Activated T-cell treated with anti-CD3 and anti-CD28 coated beads for 1 hour (primary cell): ENCODE measurements around the gene CDH13.

Experiments used
- DNase-seq: peaks from one replicate; pipeline ENCODE4 v3.0.0-alpha.2; 2020; ENCODE audit warnings: low read depth

Gene CDH13

DNA sequence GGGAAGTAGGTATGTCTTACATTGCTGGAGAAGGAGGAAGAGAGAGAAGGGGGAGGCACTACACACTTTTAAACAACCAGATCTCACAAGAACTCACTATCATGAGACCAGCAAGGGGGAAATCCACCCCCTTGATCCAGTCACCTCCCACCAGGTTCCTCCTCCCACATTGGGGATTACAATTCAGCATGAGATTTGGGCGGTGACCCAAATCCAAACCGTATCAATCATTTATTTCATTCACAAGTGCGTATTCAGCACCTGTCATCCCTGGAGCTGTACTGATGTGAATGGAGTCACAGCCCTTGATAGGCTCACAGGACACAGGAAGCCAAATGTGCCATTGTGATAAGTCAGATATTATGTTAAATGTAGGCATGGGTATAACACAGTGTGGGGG, 952.7 kb downstream of the CDH13 start:
- no peak for DNase-seq

DNA sequence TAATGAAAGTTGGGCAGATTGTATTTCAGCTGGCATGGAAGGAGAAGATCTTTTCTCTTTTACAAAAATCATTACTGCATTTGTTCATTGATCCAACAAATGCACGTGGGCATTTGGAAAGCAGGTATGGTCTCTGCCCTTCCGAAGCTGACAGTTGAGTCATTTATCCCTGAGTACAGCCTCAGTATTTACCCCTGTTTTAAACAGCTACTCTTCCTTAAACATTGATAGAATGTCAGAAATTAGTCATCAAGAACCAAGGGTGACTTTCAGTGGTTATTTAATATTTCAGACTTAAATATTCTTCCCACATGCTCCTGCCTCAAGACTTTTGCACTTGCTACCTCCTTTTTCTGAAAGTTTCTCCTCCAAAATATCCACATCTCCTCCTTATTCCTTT, 954.3 kb downstream of the CDH13 start:
- no peak for DNase-seq

- DNase-seq = no peak
Observed at GRCh38 chr16:83581994-83582747, 955.4 kb downstream of the CDH13 start.

GRCh38 chr16:83586036-83586435, 959.3 kb downstream of the CDH13 start:
- DNase-seq = no peak

- no peak for DNase-seq
Observed at GRCh38 chr16:83586461-83587200, 959.9 kb downstream of the CDH13 start.

- no peak for DNase-seq
Observed at GRCh38 chr16:83587201-83587600, 960.4 kb downstream of the CDH13 start.

GRCh38 chr16:83588070-83588469, 961.3 kb downstream of the CDH13 start:
- DNase-seq = no peak

- DNase-seq = no peak
Observed at GRCh38 chr16:83589576-83589975, 962.8 kb downstream of the CDH13 start.

- no peak for DNase-seq
Observed at GRCh38 chr16:83592778-83593177, 966.0 kb downstream of the CDH13 start.

DNA sequence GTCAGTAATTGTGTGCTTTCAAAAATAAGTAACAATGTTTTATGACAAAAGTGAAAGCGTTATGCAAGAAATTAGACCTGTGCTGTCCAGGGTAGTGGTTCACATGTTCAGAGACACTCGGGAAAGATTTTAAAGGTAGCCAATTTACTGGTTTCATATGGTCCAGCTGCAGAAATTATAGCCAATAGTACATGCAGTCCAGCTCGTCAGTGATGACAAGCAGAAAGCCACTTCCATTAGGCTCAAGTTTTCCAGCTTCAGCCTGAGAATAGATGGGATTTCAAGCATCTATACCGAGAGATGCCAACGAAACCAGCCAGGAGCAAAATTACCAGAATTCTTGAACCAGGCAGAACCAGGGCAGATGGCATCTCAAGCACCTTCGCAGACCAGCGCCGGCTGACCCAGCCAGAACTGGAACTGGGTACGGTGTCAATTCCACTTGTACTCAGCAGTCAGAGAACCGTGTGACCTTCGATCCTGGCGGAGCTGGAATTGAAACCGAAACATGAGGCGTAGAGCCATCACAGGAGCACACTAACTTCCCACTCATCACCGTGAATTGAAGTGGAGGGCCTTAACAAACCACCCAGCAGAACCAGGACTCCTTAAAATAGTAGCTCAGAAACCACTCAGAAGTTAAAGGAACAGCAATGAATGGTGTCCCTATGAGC, 973.2 kb downstream of the CDH13 start:
- no peak for DNase-seq

- DNase-seq = no peak
Observed at GRCh38 chr16:83602761-83603722, 976.3 kb downstream of the CDH13 start.

GRCh38 chr16:83603723-83604570, 977.2 kb downstream of the CDH13 start:
- DNase-seq = no peak

DNA sequence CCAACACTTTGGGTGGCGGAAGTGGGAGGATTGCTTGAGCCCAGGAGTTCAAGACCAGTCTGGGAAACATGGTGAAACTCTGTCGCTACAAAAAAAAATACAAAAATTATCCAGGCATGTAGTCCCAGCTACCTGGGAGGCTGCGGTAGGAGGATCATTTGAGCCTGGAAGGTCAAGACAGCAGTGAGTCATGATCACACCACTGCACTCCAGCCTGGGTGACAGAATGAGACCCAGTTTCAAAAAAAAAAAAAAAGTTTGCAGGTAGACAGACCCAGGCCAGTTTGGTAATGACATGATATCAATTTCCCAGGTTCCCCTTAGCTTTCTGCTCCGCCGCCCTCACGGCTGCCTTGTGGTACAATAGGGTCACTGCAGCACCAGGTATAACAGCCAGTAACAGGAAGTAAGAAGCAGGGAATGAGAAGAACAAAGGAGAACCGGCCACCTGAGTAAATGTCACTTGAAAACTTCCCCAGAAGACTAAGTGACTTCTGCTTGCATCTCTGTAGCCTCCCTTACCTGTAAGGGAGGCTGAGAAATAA, 979.8 kb downstream of the CDH13 start:
- DNase-seq = no peak

GRCh38 chr16:83609178-83609577, 982.4 kb downstream of the CDH13 start:
- DNase-seq = no peak

- DNase-seq = no peak
Observed at GRCh38 chr16:83615141-83615952, 988.6 kb downstream of the CDH13 start.

DNA sequence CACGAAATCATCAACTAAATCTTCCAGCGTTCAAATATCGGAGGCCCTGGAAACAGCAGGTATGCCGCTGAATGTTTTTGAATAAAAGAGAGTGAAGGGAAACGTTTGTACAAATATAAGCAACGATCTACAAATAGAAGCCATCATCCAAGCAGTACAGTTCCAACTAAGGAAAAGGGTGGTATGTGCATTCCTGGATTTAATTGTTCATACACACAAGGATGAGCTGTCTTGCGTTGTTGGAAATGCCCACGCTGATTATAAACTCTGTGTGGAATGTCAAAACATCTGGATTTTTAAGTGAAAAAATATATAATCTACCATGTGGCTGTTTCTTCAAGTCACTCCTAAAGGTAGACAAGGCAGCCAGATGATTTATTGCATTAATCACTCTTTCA, 989.2 kb downstream of the CDH13 start:
- DNase-seq = no peak

DNA sequence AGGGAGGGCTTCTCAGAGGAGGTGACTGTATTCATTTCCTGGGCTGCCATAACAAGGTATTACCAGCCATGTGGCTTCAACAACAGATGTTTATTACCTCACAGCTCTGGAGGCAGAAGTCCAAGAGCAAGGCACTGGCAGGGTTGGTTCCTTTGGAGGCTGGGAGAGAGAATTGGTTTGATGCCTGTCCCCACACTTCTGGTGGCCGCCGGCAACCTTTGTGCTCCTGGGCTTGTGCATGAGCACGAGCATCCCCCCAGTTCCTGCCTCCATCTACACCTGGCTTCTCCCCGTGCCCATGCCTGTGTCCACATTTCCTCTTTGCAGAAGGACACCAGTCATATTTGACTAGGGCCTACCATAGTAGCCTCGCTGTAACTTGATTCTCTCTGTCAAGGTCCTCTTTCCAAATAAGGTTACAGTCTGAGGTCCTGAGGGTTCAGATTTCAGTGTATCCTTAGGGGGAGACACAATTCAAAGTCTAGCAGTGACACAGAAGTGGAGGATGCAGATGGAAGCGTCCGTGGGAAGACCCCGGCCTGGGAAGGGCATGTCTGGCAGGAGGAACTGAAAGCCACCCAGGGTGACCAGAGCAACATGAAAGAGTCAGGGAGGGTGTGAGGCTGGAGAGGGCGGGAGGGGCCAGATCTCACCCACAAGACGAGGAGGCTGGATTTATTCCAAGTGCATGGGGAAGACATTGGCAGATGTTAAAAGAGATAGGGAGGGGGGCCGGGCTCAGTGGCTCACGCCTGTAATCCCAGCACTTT, 992.8 kb downstream of the CDH13 start:
- DNase-seq = no peak

DNA sequence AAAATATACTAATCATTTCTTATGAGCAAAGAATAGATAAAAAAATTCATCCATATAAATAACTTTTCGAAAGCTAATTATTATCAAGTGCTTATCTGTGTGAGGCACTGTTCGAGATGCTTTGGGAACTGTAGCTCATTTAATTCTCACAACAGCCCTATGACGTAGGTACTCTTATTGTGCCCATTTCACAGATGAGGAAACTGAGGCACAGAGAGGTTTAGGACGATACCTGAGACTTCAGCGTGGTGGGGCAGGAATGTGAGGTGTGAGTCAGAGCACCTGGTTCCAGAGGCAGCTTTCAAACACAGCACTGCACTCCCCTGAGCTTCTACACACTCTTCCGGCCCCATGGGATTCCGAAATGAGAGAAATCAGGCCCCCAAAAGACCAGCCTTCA, 995.2 kb downstream of the CDH13 start:
- DNase-seq = no peak
